ENCODE measurements around the gene SECTM1.

GRCh38 chr17:82276938-82277337 lies 56.6 kb downstream of the SECTM1 start:
- TF ChIP-seq CTCF (IDR thresholded peaks at IDR 0.05 in 4 of 5, conservative IDR thresholded peaks at IDR 0.05 in 1 of 5) (no peak), POLR2A (IDR thresholded peaks at IDR 0.05) (no peak)

Measured in gastrocnemius medialis (tissue), 4 donors.